Measurements from ENCODE around the gene CLIP1.

The CLIP1 gene

GRCh38 chr12:122293081-122293480 is 129.4 kb downstream of the CLIP1 start:
- no peaks in the 10 kb centered on the region for H3K79me2 ChIP-seq (ENCODE audit: insufficient read depth, low read depth)
- no peaks in the 10 kb centered on the region for H3K36me3 ChIP-seq (ENCODE audit: insufficient read depth)
- no peaks in the 10 kb centered on the region for H4K20me1 ChIP-seq (ENCODE audit: insufficient read depth)
- peak overlapping the region; percentile 18; the same call in 1 of the 2 replicates for H2AFZ ChIP-seq (ENCODE audit: low read depth)
- no peak for TF ChIP-seq CTCF (conservative IDR thresholded peaks at IDR 0.05; ENCODE audit: low read depth, low read length)
- H3K9ac ChIP-seq = peak overlapping the region; percentile 44; the same call in 1 of the 2 replicates
- H3K27ac ChIP-seq = peak overlapping the region; percentile 65
- peak overlapping the region; percentile 26 for H3K4me2 ChIP-seq
- no peaks in the 10 kb centered on the region for H3K27me3 ChIP-seq (ENCODE audit: insufficient read depth, low read depth)
- peaks cover 19% of the 10 kb centered on the region for H3K4me1 ChIP-seq (ENCODE audit: low read depth, poor library complexity, severe bottlenecking)
- H3K4me3 ChIP-seq (IDR thresholded peaks at IDR 0.05; ENCODE audit: insufficient read depth, low read depth, low read length) = no peak overlapping the region

GRCh38 chr12:122291431-122291830 is 131.0 kb downstream of the CLIP1 start:
- no peaks in the 10 kb centered on the region for H3K36me3 ChIP-seq (ENCODE audit: insufficient read depth)
- TF ChIP-seq CTCF (conservative IDR thresholded peaks at IDR 0.05; ENCODE audit: low read depth, low read length) = no peak

GRCh38 chr12:122283680-122284079 is 138.8 kb downstream of the CLIP1 start:
- no peak overlapping the region for H2AFZ ChIP-seq (ENCODE audit: low read depth)
- H3K4me1 ChIP-seq (ENCODE audit: low read depth, poor library complexity, severe bottlenecking) = peaks cover 14% of the 10 kb centered on the region
- H4K20me1 ChIP-seq (ENCODE audit: insufficient read depth) = no peaks in the 10 kb centered on the region
- no peaks in the 10 kb centered on the region for H3K79me2 ChIP-seq (ENCODE audit: insufficient read depth, low read depth)
- H3K4me3 ChIP-seq (IDR thresholded peaks at IDR 0.05; ENCODE audit: insufficient read depth, low read depth, low read length) = no peak overlapping the region
- no peak for TF ChIP-seq CTCF (conservative IDR thresholded peaks at IDR 0.05; ENCODE audit: low read depth, low read length)
- H3K9ac ChIP-seq = no peak overlapping the region
- H3K27ac ChIP-seq = no peak overlapping the region
- H3K36me3 ChIP-seq (ENCODE audit: insufficient read depth) = no peaks in the 10 kb centered on the region
- no peaks in the 10 kb centered on the region for H3K27me3 ChIP-seq (ENCODE audit: insufficient read depth, low read depth)
- H3K4me2 ChIP-seq = no peak overlapping the region

More at GRCh38 chr12:122291431-122291830, 131.0 kb downstream of the CLIP1 start:
- no peaks in the 10 kb centered on the region for H3K27me3 ChIP-seq (ENCODE audit: insufficient read depth, low read depth)
- H2AFZ ChIP-seq (ENCODE audit: low read depth) = no peak overlapping the region
- H3K4me2 ChIP-seq = no peak overlapping the region
- no peaks in the 10 kb centered on the region for H3K79me2 ChIP-seq (ENCODE audit: insufficient read depth, low read depth)
- no peak overlapping the region for H3K4me3 ChIP-seq (IDR thresholded peaks at IDR 0.05; ENCODE audit: insufficient read depth, low read depth, low read length)
- H3K4me1 ChIP-seq (ENCODE audit: low read depth, poor library complexity, severe bottlenecking) = peaks cover 30% of the 10 kb centered on the region
- no peaks in the 10 kb centered on the region for H4K20me1 ChIP-seq (ENCODE audit: insufficient read depth)
- no peak overlapping the region for H3K9ac ChIP-seq
- H3K27ac ChIP-seq = no peak overlapping the region

GRCh38 chr12:122282061-122282460 is 140.4 kb downstream of the CLIP1 start:
- Histone ChIP-seq H3K27ac (no peak overlapping the region), H3K36me3 (ENCODE audit: insufficient read depth) (no peaks in the 10 kb centered on the region)

More at GRCh38 chr12:122282061-122282460, 140.4 kb downstream of the CLIP1 start:
- no peak overlapping the region for H3K4me3 ChIP-seq (IDR thresholded peaks at IDR 0.05; ENCODE audit: insufficient read depth, low read depth, low read length)
- peaks cover under 1% of the 10 kb centered on the region for H3K4me1 ChIP-seq (ENCODE audit: low read depth, poor library complexity, severe bottlenecking)
- no peak overlapping the region for H3K9ac ChIP-seq
- no peaks in the 10 kb centered on the region for H3K79me2 ChIP-seq (ENCODE audit: insufficient read depth, low read depth)
- H4K20me1 ChIP-seq (ENCODE audit: insufficient read depth) = no peaks in the 10 kb centered on the region
- H3K27me3 ChIP-seq (ENCODE audit: insufficient read depth, low read depth) = no peaks in the 10 kb centered on the region
- H3K4me2 ChIP-seq = no peak overlapping the region
- H2AFZ ChIP-seq (ENCODE audit: low read depth) = no peak overlapping the region
- TF ChIP-seq CTCF (conservative IDR thresholded peaks at IDR 0.05; ENCODE audit: low read depth, low read length) = no peak
